HG03558 (cell line): ENCODE measurements around the gene FCHO2.
"Not testable (repeated sequence)": the region's sequence is repeated elsewhere in the genome, so short reads cannot be mapped to it uniquely, and the experiment has no call there.

Source experiments
- ATAC-seq: cut with Tn5 transposase; IDR thresholded peaks from one replicate; pipeline ENCODE4 v1.9.1; 2021; ENCODE audit warnings: moderate number of reproducible peaks; ENCODE audit not compliant: unreplicated experiment; ENCODE audit errors: extremely low read depth

Gene FCHO2

GRCh38 chr5:72955768-72956323 is at the start of gene FCHO2:
TSS of gene FCHO2 (plus strand) at chr5:72956041. CDS start at chr5:72956097, 56 bp downstream.
- ATAC-seq: peak; percentile 39

- no peak for ATAC-seq
Measured at GRCh38 chr5:72906806-72907205, 49.0 kb upstream of the FCHO2 start.

- ATAC-seq: no peak
Measured at GRCh38 chr5:72908664-72909063, 47.2 kb upstream of the FCHO2 start.

GRCh38 chr5:72917371-72917776 is 38.5 kb upstream of the FCHO2 start:
- no peak for ATAC-seq

GRCh38 chr5:72920690-72921502 is 34.9 kb upstream of the FCHO2 start:
- no peak for ATAC-seq

- no peak for ATAC-seq
Measured at GRCh38 chr5:72921886-72922285, 34.0 kb upstream of the FCHO2 start.

- no peak for ATAC-seq
Measured at GRCh38 chr5:72922422-72922821, 33.4 kb upstream of the FCHO2 start.

- no peak for ATAC-seq
Measured at GRCh38 chr5:72925336-72926010, 30.4 kb upstream of the FCHO2 start.

GRCh38 chr5:72932686-72933085 is 23.2 kb upstream of the FCHO2 start:
- ATAC-seq: not testable (repeated sequence)

GRCh38 chr5:72934953-72935725 is 20.7 kb upstream of the FCHO2 start:
- ATAC-seq: not testable (repeated sequence)

- no peak for ATAC-seq
Measured at GRCh38 chr5:72936893-72937292, 18.9 kb upstream of the FCHO2 start.

GRCh38 chr5:72937517-72938061 is 18.3 kb upstream of the FCHO2 start:
- ATAC-seq: no peak

GRCh38 chr5:72938206-72938605 is 17.6 kb upstream of the FCHO2 start:
- no peak for ATAC-seq

GRCh38 chr5:72940082-72940481 is 15.8 kb upstream of the FCHO2 start:
- no peak for ATAC-seq

GRCh38 chr5:72943307-72943706 is 12.5 kb upstream of the FCHO2 start:
- ATAC-seq: no peak

- ATAC-seq: no peak
Measured at GRCh38 chr5:72947498-72947897, 8.3 kb upstream of the FCHO2 start.

GRCh38 chr5:72949481-72949880 is 6.4 kb upstream of the FCHO2 start:
- ATAC-seq: no peak

- no peak for ATAC-seq
Measured at GRCh38 chr5:72951671-72952468, 4.0 kb upstream of the FCHO2 start.

GRCh38 chr5:72954389-72954788 is 1.5 kb upstream of the FCHO2 start:
- ATAC-seq: no peak
